Amniotic epithelial cell (primary cell): ENCODE results near the gene GRID1.

ENCODE experiments used
- DNase-seq: peaks from one replicate; pipeline ENCODE4 v3.0.0-alpha.2; 2010; ENCODE audit warnings: low read depth

Gene GRID1

DNA sequence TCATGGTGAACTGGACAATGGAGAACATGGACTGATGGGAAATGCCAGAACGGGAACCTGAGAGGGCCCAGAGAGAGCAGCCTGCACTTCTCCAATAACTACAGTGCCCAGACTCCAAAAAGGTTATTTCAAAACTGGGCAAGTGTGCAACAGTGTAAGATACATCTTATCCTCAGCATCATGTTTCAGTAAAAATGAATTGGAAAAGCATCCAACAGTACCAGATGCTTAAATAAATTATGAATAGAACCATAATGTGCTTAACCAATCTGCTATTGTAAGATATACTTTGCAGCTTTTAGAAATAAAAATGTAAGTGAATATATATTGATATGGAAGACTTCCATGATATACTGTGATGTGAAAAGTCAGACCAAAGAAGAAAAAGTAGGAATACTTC is 303.3 kb downstream of the GRID1 start:
- no peak for DNase-seq

- no peak for DNase-seq
These were observed 303.9 kb downstream of the GRID1 start for GRCh38 chr10:86062647-86063145.

DNA sequence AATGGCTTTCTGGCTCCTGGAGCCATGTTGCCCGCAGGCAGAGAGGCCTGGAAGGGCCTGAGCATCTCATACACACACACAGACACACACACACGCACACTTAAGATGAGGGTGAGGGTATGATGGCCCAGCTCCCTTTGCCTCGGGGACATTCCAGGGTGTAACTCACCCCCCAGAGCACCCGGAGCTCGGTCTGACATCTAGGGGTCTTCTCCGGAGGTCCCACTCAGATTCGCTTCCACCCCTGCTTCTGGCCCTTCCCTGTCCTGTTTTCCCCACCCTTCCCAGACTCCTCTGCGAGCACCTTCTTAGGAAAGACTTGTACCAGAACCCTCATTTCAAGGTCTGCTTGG is 304.4 kb downstream of the GRID1 start:
- no peak for DNase-seq

DNA sequence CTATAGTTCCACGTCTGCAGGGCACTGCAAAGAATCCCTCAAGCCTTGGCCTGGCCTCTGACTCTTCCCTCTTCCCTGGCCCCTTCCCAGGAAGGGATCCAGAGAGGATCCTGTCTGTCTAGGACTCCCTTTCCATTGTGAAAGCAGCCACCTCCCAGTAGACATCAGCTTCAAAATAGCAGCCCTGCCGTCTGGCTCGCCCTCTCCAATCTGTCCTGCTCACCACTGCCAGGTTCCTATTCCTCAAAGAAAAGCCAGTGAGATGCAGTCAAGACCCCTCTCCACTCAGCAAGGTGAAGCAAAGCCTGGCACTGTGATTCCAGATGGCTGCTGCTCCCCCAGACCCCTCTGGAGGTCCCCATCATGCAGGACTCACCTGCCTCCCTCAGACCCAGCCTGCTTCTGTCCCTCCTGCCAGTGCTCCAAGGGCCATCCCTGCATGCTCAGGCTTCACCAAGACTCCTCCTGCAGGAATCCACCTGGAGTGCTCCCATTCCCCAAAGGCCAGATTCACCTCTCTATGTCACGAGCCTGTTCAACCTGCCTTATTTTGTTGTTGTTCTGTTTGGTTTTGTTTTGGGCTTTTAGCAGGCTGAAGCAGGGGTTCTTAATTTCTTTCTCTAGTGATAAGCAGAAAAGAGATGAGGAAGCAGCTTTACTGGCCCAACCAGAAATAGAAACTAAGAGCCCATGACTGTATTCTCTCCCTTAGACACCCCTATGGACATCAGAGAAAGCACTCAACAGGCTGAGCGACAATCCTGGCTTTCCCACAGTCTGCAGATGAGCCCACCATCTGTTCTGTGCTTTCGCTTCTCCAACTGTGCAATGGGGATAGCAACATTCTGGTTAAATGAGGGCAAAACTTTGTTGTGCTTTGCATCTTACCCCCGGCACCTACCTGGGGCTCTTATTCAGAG is 305.1 kb downstream of the GRID1 start:
- DNase-seq: no peak

DNA sequence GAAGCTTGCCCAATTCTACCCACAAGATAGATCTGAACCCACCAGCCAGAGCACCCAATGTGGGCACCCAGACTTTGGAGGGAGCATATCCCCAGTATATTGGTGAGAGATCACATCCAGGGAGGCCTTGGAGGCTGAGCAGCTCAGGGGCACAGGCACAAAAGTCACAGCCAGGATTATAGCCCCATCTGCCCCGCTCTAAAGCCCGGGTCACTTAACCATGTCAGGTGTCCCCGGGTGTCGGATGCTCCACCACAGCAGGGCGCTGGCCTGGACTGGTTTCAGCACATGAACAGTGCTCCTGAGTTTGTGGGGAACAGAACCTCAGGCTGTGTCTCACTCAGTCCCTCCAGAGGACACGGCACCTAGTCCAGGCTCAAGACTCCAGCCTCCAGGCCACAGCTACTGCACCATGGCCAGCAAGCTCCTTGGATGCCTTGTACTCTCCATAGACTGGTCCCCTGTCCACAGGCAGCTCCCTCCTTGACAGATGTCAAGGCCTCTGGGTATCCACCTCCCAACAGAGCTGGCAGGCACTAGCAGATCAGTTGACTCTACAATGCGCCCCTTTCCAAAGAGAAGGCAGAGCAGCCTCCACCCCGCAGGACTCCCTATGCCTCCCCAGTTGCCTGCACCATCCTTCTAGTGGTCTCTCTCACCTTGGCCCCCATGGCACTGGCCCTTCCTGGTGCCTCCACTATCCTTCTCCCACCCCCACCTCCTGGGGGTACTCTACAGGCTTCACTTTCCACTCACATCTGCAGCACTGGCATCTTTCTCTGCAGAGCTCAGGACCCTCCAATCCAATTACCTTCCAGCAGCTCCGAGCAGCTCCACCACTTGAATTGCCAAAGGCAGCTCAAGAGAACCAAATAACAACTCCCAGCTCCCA is 306.0 kb downstream of the GRID1 start:
- no peak for DNase-seq

- no peak for DNase-seq
These were observed 306.7 kb downstream of the GRID1 start for GRCh38 chr10:86059892-86060291.

GRCh38 chr10:86058964-86059363 is 307.6 kb downstream of the GRID1 start:
- no peak for DNase-seq

GRCh38 chr10:86057708-86058107 is 308.9 kb downstream of the GRID1 start:
- DNase-seq: no peak

- no peak for DNase-seq
These were observed 309.9 kb downstream of the GRID1 start for GRCh38 chr10:86056672-86057071.

GRCh38 chr10:86055928-86056327 is 310.7 kb downstream of the GRID1 start:
- no peak for DNase-seq

- DNase-seq: no peak
These were observed 312.9 kb downstream of the GRID1 start for GRCh38 chr10:86053675-86054074.

- DNase-seq: no peak
These were observed 315.0 kb downstream of the GRID1 start for GRCh38 chr10:86051586-86051985.

GRCh38 chr10:86049442-86049841 is 317.2 kb downstream of the GRID1 start:
- no peak for DNase-seq

DNA sequence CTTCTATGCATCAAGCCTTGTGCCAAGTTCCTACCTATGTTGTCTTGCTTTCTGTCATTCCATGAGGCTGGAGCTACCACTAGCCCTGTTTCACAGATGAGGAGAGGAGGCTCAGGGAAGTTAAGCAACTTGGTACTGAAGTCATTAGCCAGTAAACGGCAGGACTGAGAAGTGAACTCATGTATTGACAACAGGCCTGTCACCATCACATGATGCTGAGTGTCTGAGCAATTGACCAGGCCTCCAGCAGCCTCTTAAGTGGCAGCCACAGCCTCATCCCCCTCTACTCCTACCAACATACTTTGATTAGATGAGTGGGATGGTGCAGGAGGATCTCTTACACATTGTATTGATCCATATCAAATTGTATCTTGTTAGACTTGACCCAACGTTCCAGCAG is 317.6 kb downstream of the GRID1 start:
- no peak for DNase-seq

GRCh38 chr10:86048571-86048970 is 318.0 kb downstream of the GRID1 start:
- DNase-seq: no peak

DNA sequence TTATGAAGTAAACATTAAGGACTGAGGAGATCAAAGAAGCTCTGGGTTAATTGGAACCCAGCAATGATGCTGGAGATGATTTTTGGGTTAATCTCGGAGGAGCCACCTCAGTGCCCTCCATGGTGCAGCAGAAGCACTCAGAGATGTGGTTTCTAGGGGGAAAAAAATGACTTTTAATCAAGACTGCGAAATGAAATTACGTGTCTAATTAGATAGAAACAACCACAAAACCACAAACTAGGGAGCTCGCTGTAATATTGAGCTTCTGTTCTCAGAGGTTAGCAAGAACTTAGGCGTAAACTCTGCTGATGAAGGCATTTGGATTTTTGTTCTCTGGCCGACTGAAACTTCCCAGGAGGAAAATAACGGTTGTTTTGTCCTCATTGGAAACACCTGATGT is 319.0 kb downstream of the GRID1 start:
- no peak for DNase-seq

GRCh38 chr10:86046845-86047460 is 319.6 kb downstream of the GRID1 start:
- DNase-seq: no peak

DNA sequence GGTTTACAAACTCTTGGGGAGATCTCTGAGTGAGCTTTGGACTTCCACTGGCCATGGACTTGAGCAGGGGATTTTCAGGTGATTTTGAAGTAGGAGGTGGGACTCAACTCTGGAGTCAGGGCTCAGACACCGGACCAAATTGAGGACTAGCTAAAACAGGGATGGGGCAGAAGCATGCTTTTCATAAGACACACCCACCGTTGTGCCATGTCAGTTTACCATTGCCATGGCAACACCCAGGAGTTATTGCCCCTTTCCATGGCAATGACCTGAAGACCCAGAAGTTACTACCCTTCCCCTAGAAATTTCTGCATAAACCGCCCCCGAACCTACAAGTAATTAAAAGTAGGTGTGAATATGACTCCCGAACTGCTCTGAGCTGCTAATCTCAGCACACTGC is 320.7 kb downstream of the GRID1 start:
- no peak for DNase-seq

DNA sequence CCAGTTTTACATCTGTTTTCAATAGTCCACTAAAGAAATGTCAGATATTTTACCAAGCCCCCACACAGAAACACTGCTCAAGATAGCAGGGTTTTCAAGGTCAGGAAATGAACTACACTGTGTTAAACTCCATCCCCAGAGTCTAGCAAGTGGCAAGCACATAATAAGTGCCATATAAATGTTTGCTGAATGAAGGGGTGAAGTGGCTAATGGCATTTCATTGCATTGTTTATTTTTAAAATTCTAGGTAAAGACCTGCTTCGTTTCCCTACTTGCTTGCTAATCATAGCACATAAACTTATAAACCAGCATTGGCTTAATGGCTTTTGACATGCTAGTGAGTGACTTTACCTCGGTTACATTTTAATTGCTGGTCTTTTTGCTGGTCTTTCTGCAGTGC is 322.6 kb downstream of the GRID1 start:
- no peak for DNase-seq

- DNase-seq: no peak
These were observed 323.4 kb downstream of the GRID1 start for GRCh38 chr10:86043236-86043635.

- DNase-seq: no peak
These were observed 324.4 kb downstream of the GRID1 start for GRCh38 chr10:86042161-86042560.

- DNase-seq: no peak
These were observed 325.5 kb downstream of the GRID1 start for GRCh38 chr10:86041116-86041515.

- no peak for DNase-seq
These were observed 328.2 kb downstream of the GRID1 start for GRCh38 chr10:86038371-86038770.
